HEK293 (cell line): Measurements from ENCODE around the gene FOXJ2.

ENCODE experiments used
- CTCF ChIA-PET: fragments of 350-600 bp; formaldehyde crosslinking; extraction: SDS; loops from one replicate; lab custom pipeline; 2021; ENCODE audit warnings: antibody characterized with exemption; lab: Yijun Ruan, JAX
- POLR2A ChIA-PET: fragments of 300-600 bp; formaldehyde crosslinking; extraction: SDS; loops from one replicate; lab custom pipeline; 2020; ENCODE audit warnings: antibody characterized with exemption, inconsistent platforms; lab: Yijun Ruan, JAX
- H3K27ac ChIP-seq: fragments of 200-500 bp; sonication (Bioruptor generic); 2 replicates; pipeline ENCODE4 v1.5.1; 2014; ENCODE audit warnings: low read depth, low read length, control low read depth, inconsistent platforms; ENCODE audit errors: extremely low read depth
- H3K36me3 ChIP-seq, 2 experiments: fragments of 200-500 bp in 1 of 2; sonication (Bioruptor generic) in 1 of 2; 1 replicate in 1 of 2; 2 replicates in 1 of 2; pipeline ENCODE4 v1.5.1; 2014 to 2017; ENCODE audit warnings: inconsistent platforms in 2 of 2, low read length in 2 of 2; ENCODE audit not compliant: control insufficient read depth in 2 of 2, insufficient read depth in 1 of 2
- H3K4me1 ChIP-seq: fragments of 200-500 bp; sonication (Bioruptor generic); 2 replicates; pipeline ENCODE4 v1.5.1; 2014; ENCODE audit warnings: mild to moderate bottlenecking, low read length, inconsistent platforms; ENCODE audit not compliant: control insufficient read depth, insufficient read depth
- H3K4me3 ChIP-seq: 2 replicates; pipeline ENCODE4 v1.5.1; 2011; ENCODE audit warnings: low read depth, mild to moderate bottlenecking, control low read depth, low read length, moderate library complexity
- H3K9me3 ChIP-seq: fragments of 200-500 bp; sonication (Bioruptor generic); 2 replicates; pipeline ENCODE4 v1.5.1; 2014; ENCODE audit warnings: low read depth, low read length, inconsistent platforms; ENCODE audit not compliant: control insufficient read depth, insufficient read depth
- ATF2 ChIP-seq: fragments of 450-650 bp; formaldehyde crosslinking; IDR thresholded peaks from 2 replicates; pipeline ENCODE4 v1.5.1; 2016; ENCODE audit warnings: missing biosample characterization, missing genetic modification characterization, low read depth
- FEZF1 ChIP-seq: fragments of 450-650 bp; formaldehyde crosslinking; IDR thresholded peaks from 2 replicates; pipeline ENCODE4 v1.5.1; 2016; ENCODE audit warnings: missing biosample characterization, missing genetic modification characterization
- GFI1B ChIP-seq: fragments of 450-650 bp; formaldehyde crosslinking; IDR thresholded peaks from 2 replicates; pipeline ENCODE4 v1.5.1; 2016; ENCODE audit warnings: missing biosample characterization, missing genetic modification characterization
- HOXC10 ChIP-seq: sonication (generic); formaldehyde crosslinking; IDR thresholded peaks from 2 replicates; pipeline ENCODE4 v1.8.1; 2023; ENCODE audit warnings: mild to moderate bottlenecking, missing genetic modification reagents
- KLF10 ChIP-seq: fragments of 450-650 bp; IDR thresholded peaks from 2 replicates; pipeline ENCODE4 v1.5.1; 2018; ENCODE audit warnings: missing biosample characterization, mild to moderate bottlenecking, missing genetic modification characterization
- KLF16 ChIP-seq: fragments of 450-650 bp; formaldehyde crosslinking; IDR thresholded peaks from 2 replicates; pipeline ENCODE4 v1.5.1; 2017; ENCODE audit warnings: missing biosample characterization, missing genetic modification characterization
- KLF17 ChIP-seq: fragments of 450-650 bp; formaldehyde crosslinking; IDR thresholded peaks from 2 replicates; pipeline ENCODE4 v1.5.1; 2016; ENCODE audit warnings: missing biosample characterization, missing genetic modification characterization
- MZF1 ChIP-seq: fragments of 450-650 bp; formaldehyde crosslinking; IDR thresholded peaks from 2 replicates; pipeline ENCODE4 v1.5.1; 2017; ENCODE audit warnings: missing biosample characterization, missing genetic modification characterization, borderline replicate concordance
- SCRT1 ChIP-seq: fragments of 450-650 bp; formaldehyde crosslinking; IDR thresholded peaks from 2 replicates; pipeline ENCODE4 v1.5.1; 2016; ENCODE audit warnings: missing biosample characterization, missing genetic modification characterization, borderline replicate concordance
- SP2 ChIP-seq: fragments of 450-650 bp; formaldehyde crosslinking; IDR thresholded peaks from 2 replicates; pipeline ENCODE4 v1.5.1; 2016; ENCODE audit warnings: missing biosample characterization, missing genetic modification characterization
- SP3 ChIP-seq: fragments of 450-650 bp; formaldehyde crosslinking; IDR thresholded peaks from 2 replicates; pipeline ENCODE4 v1.5.1; 2016; ENCODE audit warnings: missing biosample characterization, missing genetic modification characterization
- ZBTB11 ChIP-seq: fragments of 450-650 bp; formaldehyde crosslinking; conservative IDR thresholded peaks from 2 replicates; pipeline ENCODE4 v1.5.1; 2016; ENCODE audit warnings: low read depth, missing biosample characterization, missing genetic modification characterization
- ZBTB17 ChIP-seq: fragments of 450-650 bp; formaldehyde crosslinking; IDR thresholded peaks from 2 replicates; pipeline ENCODE4 v1.5.1; 2016; ENCODE audit warnings: missing biosample characterization, missing genetic modification characterization
- ZBTB21 ChIP-seq: fragments of 450-650 bp; formaldehyde crosslinking; IDR thresholded peaks from 2 replicates; pipeline ENCODE4 v1.5.1; 2017; ENCODE audit warnings: missing biosample characterization, missing genetic modification characterization
- ZNF221 ChIP-seq: fragments of 450-650 bp; formaldehyde crosslinking; IDR thresholded peaks from 2 replicates; pipeline ENCODE4 v1.5.1; 2017; ENCODE audit warnings: missing biosample characterization, missing genetic modification characterization, borderline replicate concordance
- ZNF24 ChIP-seq: fragments of 450-650 bp; formaldehyde crosslinking; IDR thresholded peaks from 2 replicates; pipeline ENCODE4 v1.5.1; 2016; ENCODE audit warnings: missing biosample characterization, missing genetic modification characterization
- ZNF335 ChIP-seq: fragments of 450-650 bp; formaldehyde crosslinking; conservative IDR thresholded peaks from 2 replicates; pipeline ENCODE4 v1.5.1; 2016; ENCODE audit warnings: missing biosample characterization, missing genetic modification characterization
- ZNF362 ChIP-seq: fragments of 450-650 bp; formaldehyde crosslinking; IDR thresholded peaks from 2 replicates; pipeline ENCODE4 v1.5.1; 2016; ENCODE audit warnings: missing biosample characterization, missing genetic modification characterization
- ZNF518A ChIP-seq: fragments of 450-650 bp; formaldehyde crosslinking; conservative IDR thresholded peaks from 2 replicates; pipeline ENCODE4 v1.5.1; 2016; ENCODE audit warnings: low read depth, missing biosample characterization, missing genetic modification characterization
- ZNF549 ChIP-seq: fragments of 450-650 bp; IDR thresholded peaks from 2 replicates; pipeline ENCODE4 v1.5.1; 2018; ENCODE audit warnings: missing biosample characterization, missing genetic modification characterization, mild to moderate bottlenecking, inconsistent platforms, moderate library complexity
- ZNF629 ChIP-seq: fragments of 450-650 bp; formaldehyde crosslinking; IDR thresholded peaks from 2 replicates; pipeline ENCODE4 v1.5.1; 2017; ENCODE audit warnings: missing biosample characterization, missing genetic modification characterization
- ZNF639 ChIP-seq: fragments of 450-650 bp; formaldehyde crosslinking; IDR thresholded peaks from 2 replicates; pipeline ENCODE4 v1.5.1; 2016; ENCODE audit warnings: missing biosample characterization, missing genetic modification characterization
- ZNF660 ChIP-seq: fragments of 450-650 bp; IDR thresholded peaks from 2 replicates; pipeline ENCODE4 v1.5.1; 2018; ENCODE audit warnings: missing biosample characterization, mild to moderate bottlenecking, missing genetic modification characterization
- ZSCAN30 ChIP-seq: fragments of 450-650 bp; IDR thresholded peaks from 2 replicates; pipeline ENCODE4 v1.5.1; 2018; ENCODE audit warnings: missing biosample characterization, mild to moderate bottlenecking, missing genetic modification characterization, moderate library complexity

The FOXJ2 gene

GRCh38 chr12:8026291-8026900, 6.1 kb upstream of the FOXJ2 start:
- Histone ChIP-seq H3K27ac (peak overlapping the region; percentile 98), H3K9me3 (no peaks in the 10 kb centered on the region), H3K36me3 (no peaks in the 10 kb centered on the region; a peak in 1 of 3 replicates), H3K4me1 (no peaks in the 10 kb centered on the region; the same call in 1 of the 2 replicates), H3K4me3 (peak overlapping the region; percentile 55)
- ChIA-PET POLR2A (interaction anchor here (0.8 to 2.4 kb wide), 5 partner anchors 9 to 93 kb away, joined by 3 to 12 read pairs (median 4); partner anchors contain the start of gene SLC2A3), CTCF (no interaction called here)
- TF ChIP-seq ZSCAN30 (tag by site-specific recombination) (peak; percentile 56; the same call in 1 of the 2 replicates), ZNF335 (peak; percentile 46), ZNF639 (tag by site-specific recombination) (no peak), SP2 (tag by site-specific recombination) (peak; percentile 91), ZBTB11 (tag by site-specific recombination) (peak; percentile 83), KLF10 (tag by site-specific recombination) (peak; percentile 80), ZBTB17 (peak; percentile 54; the same call in 1 of the 2 replicates), KLF17 (tag by site-specific recombination) (no peak), MZF1 (peak; percentile 37; the same call in 1 of the 2 replicates), FEZF1 (tag by site-specific recombination) (no peak), ZNF549 (no peak), ZNF629 (peak; percentile 93), ZNF362 (tag by site-specific recombination) (no peak), KLF16 (0 out of 2 replicates have a peak, but pooled peaks have one; percentile 29), GFI1B (peak; percentile 81), ZBTB21 (peak; percentile 87), ZNF221 (tag by site-specific recombination) (no peak), HOXC10 (0 out of 2 replicates have a peak, but pooled peaks have one; percentile 33), ZNF24 (tag by site-specific recombination) (0 out of 2 replicates have a peak, but pooled peaks have one; percentile 21), ATF2 (peak; percentile 51), SP3 (tag by site-specific recombination) (peak; percentile 85; the same call in 1 of the 2 replicates), ZNF660 (tag by site-specific recombination) (peak; percentile 38; the same call in 1 of the 2 replicates), ZNF518A (tag by site-specific recombination) (peak; percentile 81), SCRT1 (tag by site-specific recombination) (no peak)
